Upper lobe of left lung (tissue), 6 donors: ENCODE data around the gene TAF6. TPM values are rescaled to one million over a fixed set of nuclear protein-coding genes. Genes with fewer than 3 reads are reported as not detected.
A peak's percentile ranks its signal among the peaks of the same experiment; 100 is the strongest.

Experiments
- ATAC-seq, 2 donors: fragments of 200-7000 bp; cut with Tn5 transposase; one replicate each; pipeline ENCODE4 v1.9.1; 2022; ENCODE audit warnings: mild to moderate bottlenecking in 2 of 2, moderate library complexity in 2 of 2; ENCODE audit not compliant: low FRiP score in 2 of 2
- DNase-seq, 2 donors: peaks; one replicate each; pipeline ENCODE4 v3.0.0-alpha.2; 2019 to 2020
- H3K27ac ChIP-seq, 4 donors: fragments of 200-600 bp; sonication (generic); one replicate each; pipeline ENCODE4 v1.5.1; 2016 to 2019
- H3K27me3 ChIP-seq, 4 donors: fragments of 200-600 bp; sonication (generic); one replicate each; pipeline ENCODE4 v1.5.1; 2017 to 2019
- H3K36me3 ChIP-seq, 4 donors: fragments of 200-600 bp; sonication (generic); one replicate each; pipeline ENCODE4 v1.5.1; 2016 to 2019
- H3K4me1 ChIP-seq, 4 donors: fragments of 200-600 bp; sonication (generic); one replicate each; pipeline ENCODE4 v1.5.1; 2018 to 2019
- H3K4me3 ChIP-seq, 4 donors: fragments of 200-600 bp; sonication (generic); one replicate each; pipeline ENCODE4 v1.5.1; 2017 to 2019; ENCODE audit warnings: mild to moderate bottlenecking in 2 of 4, moderate library complexity in 1 of 4
- H3K9me3 ChIP-seq, 4 donors: fragments of 200-600 bp; sonication (generic); one replicate each; pipeline ENCODE4 v1.5.1; 2018 to 2019
- EP300 ChIP-seq, 4 donors: sonication (generic); formaldehyde crosslinking; IDR thresholded peaks; one replicate each; pipeline ENCODE4 v1.5.1; 2017; ENCODE audit warnings: antibody characterized with exemption in 4 of 4, control low read depth in 2 of 4
- POLR2A ChIP-seq, 4 donors: fragments of 450-650 bp; IDR thresholded peaks; one replicate each; pipeline ENCODE4 v1.5.1; 2016 to 2017; ENCODE audit warnings: antibody characterized with exemption in 4 of 4, mild to moderate bottlenecking in 2 of 4
- POLR2AphosphoS5 ChIP-seq, 2 donors: sonication (generic); formaldehyde crosslinking; IDR thresholded peaks; one replicate each; pipeline ENCODE4 v1.5.1; 2017; ENCODE audit warnings: antibody characterized with exemption in 2 of 2
- WGBS, 2 donors: methylation state at CpG; one replicate each; pipeline ENCODE4 v1.1.5; 2017 to 2018; 5-methylcytosine and 5-hydroxymethylcytosine counted together
- total RNA-seq, 6 donors: library from RNA; depleted of rRNA in 4 of 6; stranded (reverse); fragments of >200 nt in 4 of 6; gene quantifications; one replicate each; pipeline versions ENCODE4 v1.1.0 to v1.2.1, GENCODE V29; 2016 to 2021
- TF ChIP-seq, protein P1 (sequence below), 6 experiments: fragments of 450-650 bp in 4 of 6; fragments of 200-600 bp in 2 of 6; sonication (generic) in 2 of 6; IDR thresholded peaks; one replicate each; pipeline ENCODE4 v1.5.1; 2016 to 2019; ENCODE audit warnings: antibody characterized with exemption in 6 of 6
- donor health status: DM: no; HTN: no; CAD: no; lungs with moderate emphysema.
- donor health status: DM: no; HTN: yes; CAD: no; lungs with severe emphysema.

Gene TAF6
- total RNA-seq, 6 donors from 2014 or later = 33.4 to 76.5 (median 53.0) TPM

DNA sequence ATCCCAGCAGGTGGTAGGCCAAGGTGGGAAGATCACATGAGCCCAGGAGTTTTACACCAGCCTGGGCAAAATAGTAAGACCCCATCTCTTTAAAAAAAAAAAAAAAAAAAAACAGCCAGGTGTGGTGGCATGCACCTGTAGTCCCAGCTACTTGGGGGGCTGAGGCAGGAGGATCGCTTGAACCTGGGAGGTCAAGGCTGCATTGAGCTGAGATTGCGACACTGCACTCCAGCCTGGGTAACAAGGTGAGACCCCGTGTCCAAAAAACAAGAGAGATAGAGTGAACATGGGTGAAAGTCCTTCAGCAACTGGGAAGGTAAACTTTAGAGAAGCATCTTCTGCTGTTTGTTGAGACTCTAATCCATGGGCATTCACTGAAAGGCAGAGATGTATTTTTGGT is 23.3 kb upstream of the TAF6 start:
- TF ChIP-seq POLR2A (IDR thresholded peaks at IDR 0.05) (no peak), POLR2AphosphoS5 (IDR thresholded peaks at IDR 0.05) (no peak), EP300 (IDR thresholded peaks at IDR 0.05) (no peak)
- TF ChIP-seq, protein P1, sequence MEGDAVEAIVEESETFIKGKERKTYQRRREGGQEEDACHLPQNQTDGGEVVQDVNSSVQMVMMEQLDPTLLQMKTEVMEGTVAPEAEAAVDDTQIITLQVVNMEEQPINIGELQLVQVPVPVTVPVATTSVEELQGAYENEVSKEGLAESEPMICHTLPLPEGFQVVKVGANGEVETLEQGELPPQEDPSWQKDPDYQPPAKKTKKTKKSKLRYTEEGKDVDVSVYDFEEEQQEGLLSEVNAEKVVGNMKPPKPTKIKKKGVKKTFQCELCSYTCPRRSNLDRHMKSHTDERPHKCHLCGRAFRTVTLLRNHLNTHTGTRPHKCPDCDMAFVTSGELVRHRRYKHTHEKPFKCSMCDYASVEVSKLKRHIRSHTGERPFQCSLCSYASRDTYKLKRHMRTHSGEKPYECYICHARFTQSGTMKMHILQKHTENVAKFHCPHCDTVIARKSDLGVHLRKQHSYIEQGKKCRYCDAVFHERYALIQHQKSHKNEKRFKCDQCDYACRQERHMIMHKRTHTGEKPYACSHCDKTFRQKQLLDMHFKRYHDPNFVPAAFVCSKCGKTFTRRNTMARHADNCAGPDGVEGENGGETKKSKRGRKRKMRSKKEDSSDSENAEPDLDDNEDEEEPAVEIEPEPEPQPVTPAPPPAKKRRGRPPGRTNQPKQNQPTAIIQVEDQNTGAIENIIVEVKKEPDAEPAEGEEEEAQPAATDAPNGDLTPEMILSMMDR (IDR thresholded peaks at IDR 0.05) = no peak
- Histone ChIP-seq H3K27ac (no peak overlapping the region), H3K9me3 (no peaks in the 10 kb centered on the region), H3K27me3 (no peaks in the 10 kb centered on the region), H3K4me1 (no peaks in the 10 kb centered on the region), H3K4me3 (no peak overlapping the region), H3K36me3 (no peaks in the 10 kb centered on the region)
- no peak for ATAC-seq
- 86 to 88% methylated on average over 3 of the region's 3 CpGs for WGBS, 2 donors
- DNase-seq = no peak

DNA sequence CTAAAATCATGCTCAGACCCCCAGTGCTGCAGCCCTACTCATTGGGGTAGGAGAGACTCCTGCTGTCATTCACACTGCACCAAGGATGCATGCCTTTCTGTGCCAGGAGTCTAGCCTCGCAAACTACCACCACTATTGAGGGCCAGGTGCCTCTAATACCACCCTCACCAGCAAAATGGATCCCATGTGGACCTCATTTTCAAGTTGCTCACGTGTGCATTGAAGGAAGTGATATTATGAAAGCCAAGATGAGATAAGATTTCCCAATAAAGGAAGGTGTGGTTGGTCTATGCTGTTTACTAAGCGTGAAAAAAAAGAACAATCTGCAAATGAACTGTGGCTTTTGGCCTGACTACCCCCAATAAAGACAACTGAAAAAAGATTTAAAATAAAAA is 22.4 kb upstream of the TAF6 start:
- 43 to 62% methylated on average over 3 of the region's 3 CpGs for WGBS, 2 donors
- no peak for TF ChIP-seq POLR2A (IDR thresholded peaks at IDR 0.05)
- no peak for TF ChIP-seq POLR2AphosphoS5 (IDR thresholded peaks at IDR 0.05)
- TF ChIP-seq, protein P1 (IDR thresholded peaks at IDR 0.05) = no peak
- no peak for TF ChIP-seq EP300 (IDR thresholded peaks at IDR 0.05)
- H3K4me3 ChIP-seq = no peak overlapping the region
- H3K9me3 ChIP-seq = no peaks in the 10 kb centered on the region
- no peaks in the 10 kb centered on the region for H3K27me3 ChIP-seq
- no peaks in the 10 kb centered on the region for H3K36me3 ChIP-seq
- peak overlapping the region in 1 of 4 donors; percentile 43 for H3K27ac ChIP-seq
- H3K4me1 ChIP-seq = no peaks in the 10 kb centered on the region
- ATAC-seq = no peak
- no peak for DNase-seq

DNA sequence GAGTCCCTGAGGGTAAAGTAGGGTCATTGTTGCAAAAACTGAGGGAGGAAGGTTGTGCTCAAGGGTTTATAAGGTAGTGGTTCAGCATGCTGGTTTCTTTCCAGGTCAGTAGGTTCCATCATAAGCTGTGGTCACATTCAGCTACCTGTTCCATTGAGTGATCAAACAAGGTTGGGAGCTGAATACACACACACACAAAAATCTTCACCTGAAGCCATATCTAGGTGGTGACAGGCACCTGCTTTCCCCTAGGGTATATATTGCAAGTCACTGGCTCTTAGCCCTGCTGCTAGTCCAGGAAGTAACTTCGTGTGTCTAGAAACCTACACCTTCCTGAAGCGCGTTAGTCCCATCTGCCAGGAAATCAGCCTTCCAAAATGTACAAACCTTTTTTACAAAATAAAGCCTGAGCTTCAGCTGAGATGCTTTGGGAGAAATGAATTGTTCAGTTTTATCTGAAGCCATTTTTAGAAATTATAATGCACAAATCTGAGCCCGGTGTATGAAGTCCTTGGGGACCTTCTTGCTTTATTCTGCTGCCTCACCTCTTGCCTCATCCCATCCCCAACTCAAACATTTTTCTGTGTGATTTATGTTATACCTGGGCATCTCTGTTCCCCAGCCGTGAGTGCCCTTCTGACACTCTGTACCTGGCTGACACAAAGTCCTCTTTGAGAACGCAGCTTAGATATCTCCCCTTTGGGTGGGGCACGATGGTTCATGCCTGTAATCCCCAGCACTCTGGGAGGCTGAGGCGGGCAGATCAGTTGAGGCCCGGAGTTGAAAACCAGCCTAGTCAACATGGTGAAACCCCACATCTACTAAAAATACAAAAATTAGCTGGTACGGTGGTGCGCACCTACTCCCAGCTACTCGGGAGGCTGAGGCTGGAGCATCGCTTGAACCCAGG is 18.9 kb upstream of the TAF6 start:
- Histone ChIP-seq H3K4me1 (no peaks in the 10 kb centered on the region), H3K4me3 (no peak overlapping the region), H3K27me3 (no peaks in the 10 kb centered on the region), H3K9me3 (no peaks in the 10 kb centered on the region), H3K27ac (no peak overlapping the region), H3K36me3 (no peaks in the 10 kb centered on the region)
- ATAC-seq = no peak
- 71 to 74% methylated on average over 13 of the region's 13 CpGs for WGBS, 2 donors
- TF ChIP-seq, protein P1 (IDR thresholded peaks at IDR 0.05) = no peak
- TF ChIP-seq POLR2A (IDR thresholded peaks at IDR 0.05) = no peak
- TF ChIP-seq EP300 (IDR thresholded peaks at IDR 0.05) = no peak
- no peak for TF ChIP-seq POLR2AphosphoS5 (IDR thresholded peaks at IDR 0.05)
- no peak for DNase-seq

DNA sequence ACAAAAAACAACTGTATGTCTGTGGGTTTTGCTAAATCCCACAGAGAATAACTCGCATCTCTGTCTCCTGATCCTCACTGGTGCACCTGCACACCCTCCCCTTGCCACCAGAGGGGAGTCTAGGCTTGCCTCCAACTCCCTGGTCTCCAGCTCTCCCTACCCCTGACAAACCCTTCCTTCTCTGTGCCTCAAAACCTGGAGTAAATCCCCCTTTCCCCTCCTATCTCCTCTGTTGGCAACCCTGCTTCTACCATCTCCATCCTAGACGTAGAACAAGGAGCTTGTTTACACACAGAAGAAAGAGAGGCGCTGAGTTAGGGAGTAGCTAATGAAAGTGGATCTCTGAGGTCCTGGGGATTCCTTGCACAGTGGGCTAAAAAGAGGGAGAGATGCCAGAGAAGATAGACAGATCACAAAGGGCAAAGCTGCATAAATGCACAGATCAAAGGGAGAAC is 13.6 kb upstream of the TAF6 start:
- Histone ChIP-seq H3K4me3 (no peak overlapping the region), H3K27ac (no peak overlapping the region), H3K27me3 (no peaks in the 10 kb centered on the region), H3K36me3 (no peaks in the 10 kb centered on the region), H3K4me1 (peaks cover 11 to 19% (median 17%) of the 10 kb centered on the region in 4 donors), H3K9me3 (no peaks in the 10 kb centered on the region)
- ATAC-seq (peak; percentile 86 to 90), DNase-seq (peak in 1 of 2 donors; percentile 57)
- TF ChIP-seq, protein P1 (IDR thresholded peaks at IDR 0.05) = peak; percentile 69 to 87 (median 78)
- TF ChIP-seq POLR2AphosphoS5 (IDR thresholded peaks at IDR 0.05) (no peak), POLR2A (IDR thresholded peaks at IDR 0.05) (no peak)
- 15 to 25% methylated on average over 3 of the region's 3 CpGs for WGBS, 2 donors
